Nucleus accumbens (tissue), 56 donors: ENCODE data around the gene NABP2.

Source experiments
- DNase-seq, 56 donors: peaks; one replicate each; lab custom pipeline; 2025; lab: John Stamatoyannopoulos, UW

NABP2 gene

DNA sequence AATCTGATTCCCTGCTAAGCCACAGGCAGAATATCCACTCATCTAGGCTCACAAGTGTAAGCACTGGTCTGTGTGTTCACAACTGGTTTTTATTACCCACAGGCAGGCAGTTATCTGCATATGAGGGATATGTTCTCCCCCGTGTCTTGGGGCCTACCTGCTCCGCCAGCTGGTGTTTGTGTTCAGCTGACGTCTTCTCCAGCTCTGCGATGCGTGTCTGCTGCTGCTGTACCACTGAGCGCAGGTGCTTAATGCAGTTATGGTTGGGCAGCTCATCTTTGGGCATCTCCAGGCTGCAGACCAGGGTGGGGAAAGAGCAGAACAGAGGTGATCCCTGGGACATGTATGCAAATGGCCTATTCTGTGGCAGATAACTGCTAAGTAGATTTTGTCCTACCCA, 16.1 kb upstream of the NABP2 start:
- DNase-seq: no peak

DNA sequence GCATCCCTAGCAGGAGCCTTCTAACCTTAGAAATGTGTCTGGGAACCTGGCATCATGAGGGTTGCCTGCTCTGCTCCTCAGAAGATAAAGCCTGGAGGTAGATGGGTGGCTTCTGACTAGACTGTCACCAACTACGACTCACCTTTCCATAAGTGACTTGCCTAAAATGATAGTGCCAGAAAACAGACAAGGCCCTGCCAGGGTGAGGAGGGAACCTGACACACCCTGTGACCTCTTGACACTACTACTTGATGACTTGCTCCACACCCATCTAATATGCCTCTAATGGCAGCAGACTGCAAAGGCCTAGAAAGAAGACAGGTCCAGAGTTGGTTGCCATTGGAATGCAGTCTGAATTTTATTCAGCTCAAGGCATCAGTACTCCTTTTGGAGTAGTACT, 11.8 kb upstream of the NABP2 start:
- no peak for DNase-seq

DNA sequence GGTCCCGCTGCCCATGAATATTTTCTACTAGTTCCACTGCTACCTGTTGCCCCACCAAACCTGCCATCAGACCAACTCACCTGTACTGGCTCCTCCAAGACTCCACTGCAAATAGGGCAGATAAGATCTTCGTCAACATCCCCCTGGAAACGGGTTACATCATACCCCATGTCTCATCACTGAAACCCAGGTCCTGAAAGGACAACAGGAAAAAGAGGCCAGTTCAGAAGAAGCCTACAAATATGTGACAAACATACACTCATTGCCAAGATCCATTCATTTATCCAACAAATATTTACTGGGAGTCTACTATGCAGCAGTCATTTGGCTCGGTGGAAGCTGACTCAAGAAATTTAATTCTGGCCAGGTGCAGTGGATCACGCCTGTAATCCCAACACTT, 10.3 kb upstream of the NABP2 start:
- DNase-seq: no peak

DNA sequence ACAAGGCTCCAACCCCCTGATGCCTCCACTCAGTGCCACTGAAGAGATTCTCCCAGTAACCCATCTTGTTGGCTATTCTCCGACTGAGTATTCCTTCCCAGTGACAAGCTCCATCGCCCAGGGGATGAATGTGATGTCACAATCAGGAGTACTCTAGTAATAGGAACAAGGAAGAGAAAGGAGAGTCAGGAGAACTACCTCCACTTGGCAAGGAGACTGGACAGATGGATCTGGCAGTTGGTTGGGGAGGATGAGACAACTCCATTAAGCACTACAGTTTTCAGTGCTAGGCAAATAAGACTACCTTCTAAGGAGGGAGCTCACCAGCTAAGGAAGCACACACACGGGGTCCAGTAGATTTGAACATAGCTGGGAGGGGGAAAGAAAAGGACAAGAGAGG, 7.7 kb upstream of the NABP2 start:
- no peak for DNase-seq

DNA sequence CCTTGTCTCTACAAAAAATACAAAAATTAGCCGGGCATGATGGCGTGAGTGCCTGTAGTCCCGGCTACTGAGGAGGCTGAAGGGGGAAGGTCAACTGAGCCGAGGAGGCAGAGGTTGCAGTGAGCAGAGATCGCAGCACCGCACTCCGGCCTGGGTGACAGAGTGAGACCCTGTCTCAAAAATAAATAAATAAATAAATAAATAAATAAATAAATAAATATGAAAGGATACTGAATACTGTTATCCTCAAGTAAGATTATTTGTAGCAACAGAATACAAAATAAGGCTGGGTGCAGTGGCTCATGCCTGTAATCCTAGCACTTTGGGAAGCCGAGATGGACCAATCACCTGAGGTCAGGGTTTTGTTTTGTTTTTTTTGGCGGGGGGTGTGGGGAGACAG, 4.3 kb upstream of the NABP2 start:
- no peak for DNase-seq

DNA sequence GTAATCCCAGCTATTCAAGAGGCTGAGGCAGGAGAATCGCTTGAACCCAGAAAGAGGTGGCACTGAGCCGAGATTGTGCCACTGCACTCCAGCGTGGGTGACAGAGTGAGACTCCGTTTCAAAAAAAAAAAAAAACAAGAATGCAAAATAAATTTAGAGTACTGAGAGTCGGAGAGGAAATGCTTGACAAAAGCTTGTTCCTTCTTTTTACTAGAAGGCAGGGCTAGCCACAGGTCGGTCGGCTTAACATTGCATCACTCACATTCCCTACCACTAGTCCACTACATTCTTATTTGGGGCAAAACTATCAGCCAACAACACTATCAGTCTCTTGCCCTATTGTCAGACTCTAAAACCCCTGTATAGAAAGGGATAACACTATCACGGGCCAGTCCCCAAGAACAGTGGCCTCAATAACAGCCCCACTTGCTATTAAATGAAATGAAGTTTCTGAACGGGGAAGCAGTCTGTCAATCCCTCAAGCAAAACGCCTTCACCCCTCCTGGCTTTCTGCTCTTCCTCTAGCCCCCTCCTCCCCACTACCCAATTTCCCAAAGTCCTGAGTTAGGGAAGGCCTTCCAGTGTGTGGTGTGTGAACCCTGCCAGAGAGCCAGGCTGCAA, 3.4 kb upstream of the NABP2 start:
- peak in 2 of 56 donors; percentile 8 to 60 for DNase-seq

DNA sequence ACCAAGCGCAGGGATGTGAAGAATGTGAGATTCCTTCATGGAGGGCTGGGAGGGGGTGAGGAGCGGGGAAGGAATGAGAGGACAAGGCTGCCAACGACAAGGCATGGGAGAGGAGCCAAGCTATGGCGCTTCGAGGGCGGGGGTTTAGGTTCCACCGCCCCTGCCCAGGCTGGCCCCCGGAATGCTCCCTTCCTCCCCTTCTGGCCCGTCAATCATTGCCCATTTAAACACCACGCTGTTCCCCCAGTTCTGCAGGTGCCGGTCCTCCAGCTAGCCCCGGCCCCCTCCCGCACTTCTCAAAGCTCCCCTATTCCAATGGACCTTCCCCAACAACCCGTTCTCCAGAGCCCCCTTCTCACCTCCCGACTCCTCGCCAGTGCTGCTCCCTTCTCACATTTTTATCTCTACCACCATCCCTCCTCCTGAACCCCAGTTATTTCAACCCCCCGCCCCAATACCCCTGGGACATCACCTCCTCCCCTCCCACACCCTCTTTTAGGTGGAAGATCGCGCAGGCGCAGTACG, 2.8 kb upstream of the NABP2 start:
- DNase-seq: peak in 37 of 56 donors; percentile 18 to 66 (median 49)

DNA sequence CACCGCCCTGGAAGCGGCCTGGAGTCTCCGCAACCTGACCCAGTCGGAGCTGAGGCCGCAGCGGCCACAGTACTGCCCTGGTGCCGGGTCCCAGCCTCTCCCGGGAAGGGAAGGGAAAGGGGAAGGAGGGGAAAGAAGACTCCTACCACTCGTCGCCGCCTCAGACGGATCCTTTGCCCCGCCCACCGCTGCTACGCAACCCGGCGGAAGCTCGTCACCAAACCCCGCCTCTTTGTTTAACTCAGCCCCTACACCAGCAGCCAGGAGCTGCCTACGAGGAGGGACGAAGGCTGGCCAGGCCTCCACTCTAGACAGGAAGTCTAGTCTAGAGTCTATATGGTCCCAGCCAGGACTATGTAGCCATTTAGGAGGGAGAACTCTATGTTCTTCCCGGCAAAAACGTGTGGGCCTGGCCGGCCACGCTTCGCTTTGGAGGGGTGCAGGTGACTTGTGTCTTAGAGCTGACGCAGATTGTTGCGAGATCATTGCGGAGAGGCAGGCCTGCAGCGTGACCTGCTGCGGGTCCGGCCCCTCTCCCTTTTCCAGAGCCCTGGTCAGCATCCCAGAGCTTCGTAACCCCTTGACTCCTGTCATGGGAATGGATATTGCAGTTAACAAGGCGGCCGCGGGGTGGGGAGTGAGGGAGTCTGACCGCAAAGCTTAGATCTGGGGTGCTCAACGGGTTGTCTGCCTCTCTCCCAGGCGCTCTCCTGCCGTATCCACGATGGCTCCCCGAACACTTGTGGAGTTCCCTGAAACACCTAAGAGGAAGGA, 2.2 kb upstream of the NABP2 start, which contains the start of gene RNF41:
TSS of gene RNF41 (minus strand) at position 166 of the 774 bp plus-strand sequence. CDS start 7,875 bp downstream, outside the sequence.
- DNase-seq: peak; percentile 79 to 98 (median 95)

DNA sequence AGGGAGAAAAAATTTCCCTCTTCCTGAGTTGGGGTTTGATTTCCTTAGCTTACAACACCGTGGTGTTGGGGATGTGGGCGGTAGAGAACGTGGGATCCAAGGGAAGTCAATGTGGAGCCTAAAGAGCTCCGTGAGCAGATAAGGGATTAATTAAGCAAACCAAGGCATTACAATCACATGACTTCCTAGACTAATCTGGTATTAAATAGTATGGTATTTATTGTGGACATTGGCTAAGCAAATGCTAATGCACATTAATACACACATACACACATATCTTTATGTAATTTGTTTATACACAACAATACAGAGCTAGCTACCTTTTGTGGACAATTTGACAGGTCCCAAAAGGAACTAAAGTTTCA, 1.6 kb upstream of the NABP2 start:
- no peak for DNase-seq

DNA sequence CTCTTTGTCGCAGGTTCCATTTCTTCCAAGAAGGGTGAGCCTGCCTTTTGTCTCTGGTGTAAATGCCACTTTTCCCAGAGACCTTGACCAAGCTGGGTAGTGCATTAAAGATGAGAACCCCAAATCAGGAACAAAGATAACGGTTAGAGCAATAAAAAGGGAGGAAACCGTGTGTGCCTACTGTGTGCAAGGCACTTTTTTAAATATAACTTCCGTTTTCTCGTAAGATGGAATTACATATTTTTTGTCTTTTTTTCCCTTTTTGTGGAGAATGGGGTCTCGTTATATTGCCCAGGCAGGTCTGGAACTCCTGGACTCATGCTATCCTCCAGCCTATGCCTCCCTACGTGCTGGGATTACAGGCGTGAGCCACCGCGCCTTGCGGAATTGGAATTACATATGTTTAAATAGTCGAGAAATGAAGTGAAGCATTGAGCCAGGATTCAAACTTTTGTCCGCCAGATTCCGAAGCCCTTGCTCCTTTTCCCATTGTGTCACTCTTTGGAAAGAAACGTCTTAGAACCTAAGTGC, 506 bp upstream of the NABP2 start:
- DNase-seq: no peak

DNA sequence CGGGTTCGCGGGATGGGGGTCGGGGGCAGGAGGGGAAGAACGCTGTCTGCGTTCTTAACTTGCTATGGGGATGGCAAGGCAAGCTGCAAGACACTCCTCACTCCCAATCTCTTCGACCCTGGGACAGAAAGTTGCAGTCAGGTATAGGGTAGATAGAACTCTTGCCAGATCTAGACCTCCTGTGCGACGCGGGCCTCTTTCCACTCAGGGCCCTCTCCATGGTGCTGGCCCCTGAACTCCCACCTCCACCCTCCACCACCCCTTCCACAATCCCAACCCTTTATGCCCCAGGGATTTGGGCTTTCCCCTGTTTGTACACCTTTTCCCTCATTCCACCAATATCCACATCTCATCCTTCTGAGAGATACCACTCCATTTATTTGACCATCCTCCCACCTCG, 812 bp downstream of the NABP2 start:
- no peak for DNase-seq

DNA sequence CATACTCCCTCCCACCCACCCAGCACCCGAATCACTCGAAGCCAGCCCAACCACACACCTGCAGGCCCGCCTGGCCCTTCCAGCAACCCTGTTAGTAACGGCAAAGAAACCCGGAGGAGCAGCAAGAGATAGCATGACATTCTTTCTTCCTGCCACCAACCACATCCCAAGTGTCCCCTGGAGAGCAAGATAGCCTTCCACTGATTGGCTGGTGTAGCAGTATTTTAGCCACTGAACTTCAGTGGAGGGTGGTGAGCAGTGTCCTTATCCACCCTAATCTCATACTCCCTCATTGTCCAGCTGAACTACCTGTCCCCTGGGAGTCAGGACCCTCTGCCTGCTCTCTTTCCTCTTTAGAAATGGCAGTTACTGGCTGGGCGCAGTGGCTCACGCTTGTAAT, 4.9 kb downstream of the NABP2 start:
- no peak for DNase-seq

DNA sequence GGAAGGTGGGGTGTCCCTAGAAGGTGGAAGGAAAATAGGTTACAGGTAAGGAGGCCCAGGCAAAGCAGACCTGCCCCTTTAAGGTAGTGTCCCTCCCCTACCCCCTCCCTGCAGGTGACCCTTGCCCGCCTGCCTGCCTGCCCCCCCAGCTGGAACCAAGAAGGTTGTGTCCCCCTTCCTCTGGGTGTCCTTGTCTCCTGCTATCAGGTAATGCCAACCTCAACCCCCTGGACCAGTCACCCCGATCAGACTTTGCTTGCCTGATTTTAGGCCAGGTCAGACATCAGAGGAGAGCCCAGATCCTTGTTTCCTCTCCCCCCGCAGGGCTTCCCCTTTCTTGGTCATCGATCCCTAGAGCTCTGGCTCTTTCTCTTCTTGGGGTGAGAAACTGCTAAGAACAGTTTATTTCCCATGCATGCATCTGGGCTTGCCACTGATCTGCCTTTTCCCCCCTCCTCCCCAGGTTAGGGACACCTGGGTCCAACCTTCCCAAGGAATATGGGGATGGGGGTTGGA, 5.8 kb downstream of the NABP2 start, which contains the start of gene SLC39A5:
TSS of gene SLC39A5 (plus strand) at position 136 of the 516 bp plus-strand sequence. CDS start 1,224 bp downstream, outside the sequence.
- DNase-seq: no peak

DNA sequence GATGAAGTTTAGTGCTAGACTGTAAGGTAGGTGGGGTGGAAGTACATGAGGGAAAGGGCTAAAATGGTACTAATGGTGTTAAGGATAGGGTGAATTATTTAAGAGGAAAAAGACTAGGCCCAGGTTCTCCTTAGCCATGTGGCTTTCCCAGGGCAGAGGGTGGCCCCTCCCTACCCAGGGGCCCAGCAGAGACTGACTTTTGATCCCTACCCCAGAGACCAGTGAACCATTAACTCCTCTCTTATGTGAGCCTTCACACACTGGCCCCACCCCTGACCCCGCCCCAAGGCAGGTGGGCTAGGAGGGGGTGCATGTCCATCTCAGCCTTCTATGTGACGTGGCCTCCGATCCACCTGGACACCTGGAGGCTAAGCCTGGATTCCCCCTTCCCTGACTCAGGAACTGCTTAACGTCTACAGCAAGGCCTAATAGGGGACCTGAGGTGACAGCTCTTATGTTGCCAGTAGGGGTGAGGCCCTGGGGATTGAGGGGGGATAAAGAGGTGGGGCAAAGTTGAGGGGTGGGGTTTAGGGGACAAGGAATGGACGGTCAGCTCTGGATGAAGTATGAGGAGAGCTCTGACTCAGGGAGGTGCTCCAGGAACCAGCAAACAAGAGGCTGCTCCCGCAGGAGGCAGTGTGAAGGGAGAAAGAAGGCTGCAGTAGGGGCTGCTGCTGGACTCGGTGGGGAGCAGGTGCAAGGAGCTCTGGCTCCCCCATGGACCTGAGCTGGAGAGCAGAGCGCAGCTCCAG, 6.5 kb downstream of the NABP2 start:
- no peak for DNase-seq

DNA sequence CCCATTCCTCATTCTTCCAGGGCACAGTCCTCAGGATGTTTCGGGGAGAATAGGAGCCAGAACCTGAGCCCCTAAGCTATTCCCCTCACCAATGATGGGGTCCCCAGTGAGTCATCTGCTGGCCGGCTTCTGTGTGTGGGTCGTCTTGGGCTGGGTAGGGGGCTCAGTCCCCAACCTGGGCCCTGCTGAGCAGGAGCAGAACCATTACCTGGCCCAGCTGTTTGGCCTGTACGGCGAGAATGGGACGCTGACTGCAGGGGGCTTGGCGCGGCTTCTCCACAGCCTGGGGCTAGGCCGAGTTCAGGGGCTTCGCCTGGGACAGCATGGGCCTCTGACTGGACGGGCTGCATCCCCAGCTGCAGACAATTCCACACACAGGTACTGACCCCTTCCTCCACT, 7.0 kb downstream of the NABP2 start:
- no peak for DNase-seq

DNA sequence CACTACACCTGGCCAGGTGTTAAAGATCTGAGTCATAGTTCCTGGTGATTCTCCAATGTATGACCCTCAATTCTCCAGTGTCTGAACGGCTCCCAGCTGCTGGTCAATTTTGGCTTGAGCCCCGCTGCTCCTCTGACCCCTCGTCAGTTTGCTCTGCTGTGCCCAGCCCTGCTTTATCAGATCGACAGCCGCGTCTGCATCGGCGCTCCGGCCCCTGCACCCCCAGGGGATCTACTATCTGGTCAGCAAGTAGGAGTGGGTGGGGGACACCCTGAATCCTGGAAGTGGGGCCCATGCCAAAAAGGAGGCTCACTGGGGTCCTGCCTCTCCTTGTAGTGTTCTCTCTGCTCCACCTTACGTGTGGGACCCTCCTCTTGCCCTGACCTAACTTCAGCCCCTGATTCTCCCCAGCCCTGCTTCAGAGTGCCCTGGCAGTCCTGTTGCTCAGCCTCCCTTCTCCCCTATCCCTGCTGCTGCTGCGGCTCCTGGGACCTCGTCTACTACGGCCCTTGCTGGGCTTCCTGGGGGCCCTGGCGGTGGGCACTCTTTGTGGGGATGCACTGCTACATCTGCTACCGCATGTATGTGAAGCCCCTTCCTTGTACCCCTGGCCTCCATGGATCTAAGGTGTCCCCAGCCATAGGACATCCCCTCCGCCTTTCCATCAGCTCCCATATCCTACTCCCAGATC, 10.7 kb downstream of the NABP2 start:
- no peak for DNase-seq

DNA sequence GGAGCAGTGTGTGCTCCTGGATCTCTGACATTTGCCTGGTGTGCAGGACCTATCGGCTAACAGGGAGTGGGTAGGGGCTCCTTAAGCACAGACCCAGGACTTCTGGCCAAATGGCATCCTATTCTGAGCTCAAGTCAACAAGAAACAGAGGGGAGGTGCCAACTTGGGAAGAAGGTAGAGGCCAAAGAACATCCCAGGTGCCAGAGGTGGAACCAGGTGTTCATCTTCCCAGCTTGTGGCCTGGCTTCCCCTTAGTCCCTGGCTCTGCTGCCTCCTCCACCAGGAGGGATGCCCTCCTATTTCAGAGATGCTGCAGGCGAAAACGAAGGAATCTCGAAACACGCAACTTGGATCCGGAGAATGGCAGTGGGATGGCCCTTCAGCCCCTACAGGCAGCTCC, 11.9 kb downstream of the NABP2 start:
- DNase-seq: no peak

DNA sequence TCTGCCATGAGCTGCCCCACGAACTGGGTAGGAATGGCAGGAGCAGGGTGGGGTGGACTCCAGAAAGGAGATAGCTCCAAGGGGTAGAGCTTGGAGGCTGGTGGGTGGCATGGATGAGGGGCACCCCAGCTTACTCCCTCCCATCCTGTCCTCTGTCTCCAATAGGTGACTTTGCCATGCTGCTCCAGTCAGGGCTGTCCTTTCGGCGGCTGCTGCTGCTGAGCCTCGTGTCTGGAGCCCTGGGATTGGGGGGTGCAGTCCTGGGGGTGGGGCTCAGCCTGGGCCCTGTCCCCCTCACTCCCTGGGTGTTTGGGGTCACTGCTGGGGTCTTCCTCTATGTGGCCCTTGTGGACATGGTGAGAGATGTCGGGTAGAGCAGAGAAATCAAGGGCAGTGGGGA, 12.8 kb downstream of the NABP2 start:
- no peak for DNase-seq

DNA sequence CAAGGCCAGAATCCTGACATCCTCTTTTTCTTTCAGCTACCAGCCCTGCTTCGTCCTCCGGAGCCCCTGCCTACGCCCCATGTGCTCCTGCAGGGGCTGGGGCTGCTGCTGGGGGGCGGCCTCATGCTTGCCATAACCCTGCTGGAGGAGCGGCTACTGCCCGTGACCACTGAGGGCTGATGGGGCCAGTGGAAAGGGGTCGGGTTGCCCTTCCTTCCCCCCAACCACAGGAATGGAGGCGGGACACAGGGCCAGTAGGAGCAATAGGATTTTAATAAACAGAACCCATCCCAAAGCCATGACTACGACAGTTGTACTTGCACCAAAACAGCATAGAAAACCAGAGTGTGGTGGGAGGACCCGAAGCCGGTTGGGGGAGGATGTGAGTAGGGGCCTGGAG, 13.4 kb downstream of the NABP2 start:
- no peak for DNase-seq
